ENCODE measurements around the gene CSN2.

CSN2 gene

DNA sequence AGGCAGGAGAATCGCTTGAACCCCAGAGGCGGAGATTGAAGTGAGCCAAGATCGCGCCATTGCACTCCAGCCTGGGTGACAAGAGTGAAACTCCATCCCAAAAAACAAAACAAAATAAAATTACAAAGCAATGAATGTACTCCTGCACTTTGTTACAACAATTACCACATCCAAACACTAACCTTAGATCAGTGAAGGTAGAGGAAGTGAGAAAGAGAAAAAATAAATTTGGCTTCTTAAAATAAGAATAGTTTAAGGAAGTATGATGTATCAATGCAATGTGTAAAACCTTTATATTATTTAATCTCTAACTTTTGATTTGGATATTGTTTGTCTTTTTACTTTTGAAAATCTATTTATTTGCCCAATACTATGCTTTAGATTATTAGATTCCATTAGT, 56.3 kb downstream of the CSN2 start:
- no peak overlapping the region for H3K27ac ChIP-seq
- TF ChIP-seq, protein P1, sequence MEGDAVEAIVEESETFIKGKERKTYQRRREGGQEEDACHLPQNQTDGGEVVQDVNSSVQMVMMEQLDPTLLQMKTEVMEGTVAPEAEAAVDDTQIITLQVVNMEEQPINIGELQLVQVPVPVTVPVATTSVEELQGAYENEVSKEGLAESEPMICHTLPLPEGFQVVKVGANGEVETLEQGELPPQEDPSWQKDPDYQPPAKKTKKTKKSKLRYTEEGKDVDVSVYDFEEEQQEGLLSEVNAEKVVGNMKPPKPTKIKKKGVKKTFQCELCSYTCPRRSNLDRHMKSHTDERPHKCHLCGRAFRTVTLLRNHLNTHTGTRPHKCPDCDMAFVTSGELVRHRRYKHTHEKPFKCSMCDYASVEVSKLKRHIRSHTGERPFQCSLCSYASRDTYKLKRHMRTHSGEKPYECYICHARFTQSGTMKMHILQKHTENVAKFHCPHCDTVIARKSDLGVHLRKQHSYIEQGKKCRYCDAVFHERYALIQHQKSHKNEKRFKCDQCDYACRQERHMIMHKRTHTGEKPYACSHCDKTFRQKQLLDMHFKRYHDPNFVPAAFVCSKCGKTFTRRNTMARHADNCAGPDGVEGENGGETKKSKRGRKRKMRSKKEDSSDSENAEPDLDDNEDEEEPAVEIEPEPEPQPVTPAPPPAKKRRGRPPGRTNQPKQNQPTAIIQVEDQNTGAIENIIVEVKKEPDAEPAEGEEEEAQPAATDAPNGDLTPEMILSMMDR (IDR thresholded peaks at IDR 0.05): no peak
- TF ChIP-seq ZFX (IDR thresholded peaks at IDR 0.05; ENCODE audit: borderline replicate concordance): no peak

DNA sequence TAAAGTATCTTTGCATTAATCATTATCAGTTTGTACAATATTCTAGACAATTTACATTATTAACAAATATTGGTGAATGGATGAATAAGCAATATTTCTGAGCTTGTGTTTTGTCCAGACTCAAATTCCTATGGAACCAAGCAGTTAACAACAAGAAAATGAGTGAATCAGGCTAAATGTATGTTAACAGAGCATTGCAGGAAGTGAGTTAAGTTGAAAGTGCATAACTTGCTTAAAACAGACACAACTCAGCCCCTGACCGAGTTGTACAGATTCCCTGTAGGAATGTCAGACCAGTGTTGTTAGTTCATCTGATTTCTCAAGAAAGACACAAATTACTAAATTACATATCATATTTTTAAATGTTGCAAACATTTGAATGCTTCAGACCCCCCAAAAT, 58.4 kb downstream of the CSN2 start:
- no peak overlapping the region for H3K27ac ChIP-seq
- TF ChIP-seq, protein P1 (IDR thresholded peaks at IDR 0.05): no peak
- TF ChIP-seq ZFX (IDR thresholded peaks at IDR 0.05; ENCODE audit: borderline replicate concordance): no peak

All from 22Rv1 (cell line).